Natural killer cell (primary cell): ENCODE data around the gene MPRIP. TPM values are rescaled to one million over a fixed set of nuclear protein-coding genes. Genes with fewer than 3 reads are reported as not detected.

ENCODE experiments used
- ATAC-seq, 3 donors: fragments of 150-1000 bp in 2 of 3; fragments of 200-7000 bp in 1 of 3; cut with Tn5 transposase; 1 replicate in 1 of 3; 2 replicates in 2 of 3; pipeline ENCODE4 v1.10.0; 2021; ENCODE audit warnings: mild to moderate bottlenecking in 2 of 3, moderate library complexity in 2 of 3
- DNase-seq, 2 donors: peaks; one replicate each; pipeline versions ENCODE4 v3.0.0 to v3.0.0-alpha.2; 2013 to 2021; ENCODE audit warnings: mixed read lengths in 1 of 2
- H3K27ac ChIP-seq: one replicate; pipeline ENCODE4 v1.5.1; 2013; ENCODE audit warnings: mild to moderate bottlenecking, low read length
- H3K27me3 ChIP-seq: one replicate; pipeline ENCODE4 v1.6.1; 2013; ENCODE audit warnings: low read length; ENCODE audit not compliant: control insufficient read depth, insufficient read depth
- H3K36me3 ChIP-seq: one replicate; pipeline ENCODE4 v1.6.1; 2013; ENCODE audit warnings: low read length; ENCODE audit not compliant: control insufficient read depth, insufficient read depth
- H3K4me1 ChIP-seq: one replicate; pipeline ENCODE4 v1.6.1; 2013; ENCODE audit warnings: low read length; ENCODE audit not compliant: control insufficient read depth, insufficient read depth
- H3K4me3 ChIP-seq: one replicate; pipeline ENCODE4 v1.5.1; 2013; ENCODE audit warnings: low read length
- H3K9me3 ChIP-seq: one replicate; pipeline ENCODE4 v1.6.1; 2013; ENCODE audit warnings: low read length; ENCODE audit not compliant: control insufficient read depth, insufficient read depth
- H3K27ac Mint-ChIP-seq, 2 donors: one replicate each; pipeline ENCODE4 v1.8.0; 2022; ENCODE audit warnings: mild to moderate bottlenecking in 2 of 2, mixed read lengths in 2 of 2, moderate library complexity in 1 of 2
- H3K27me3 Mint-ChIP-seq, 2 donors: one replicate each; pipeline ENCODE4 v1.8.0; 2022; ENCODE audit warnings: low read depth in 2 of 2, mixed read lengths in 2 of 2
- H3K36me3 Mint-ChIP-seq: one replicate; pipeline ENCODE4 v1.8.0; 2022; ENCODE audit warnings: mixed read lengths
- H3K4me1 Mint-ChIP-seq, 2 donors: one replicate each; pipeline ENCODE4 v1.8.0; 2022; ENCODE audit warnings: mixed read lengths in 2 of 2
- H3K4me3 Mint-ChIP-seq: one replicate; pipeline ENCODE4 v1.8.0; 2022; ENCODE audit warnings: mild to moderate bottlenecking, moderate library complexity, mixed read lengths
- H3K9me3 Mint-ChIP-seq, 2 donors: one replicate each; pipeline ENCODE4 v1.8.0; 2022; ENCODE audit warnings: mixed read lengths in 2 of 2
- WGBS: methylation state at CpG from one replicate; pipeline ENCODE4 v1.1.7; 2013; ENCODE audit warnings: missing lambda C conversion rate; ENCODE audit not compliant: insufficient coverage; 5-methylcytosine and 5-hydroxymethylcytosine counted together
- intact Hi-C: fragments of 100-400 bp; cut with micrococcal nuclease; formaldehyde crosslinking; loops from one replicate; pipeline ENCODE4 v1.14.2; 2022
- total RNA-seq, 4 donors: library from RNA; stranded (reverse); fragments of 120-200 nt in 1 of 4; gene quantifications; one replicate each; pipeline versions ENCODE4 v1.2.3 to v1.2.4, GENCODE V29; 2013 to 2022
- TF ChIP-seq, protein P1 (sequence below): fragments of 200-600 bp; IDR thresholded peaks from one replicate; pipeline ENCODE4 v1.8.0; 2022; ENCODE audit warnings: antibody characterized with exemption

Gene MPRIP
- total RNA-seq, 3 donors from 2014 or later (not counting 1 experiment from before 2014, with no cell fraction given), result 225 to 272 (median 229) TPM

DNA sequence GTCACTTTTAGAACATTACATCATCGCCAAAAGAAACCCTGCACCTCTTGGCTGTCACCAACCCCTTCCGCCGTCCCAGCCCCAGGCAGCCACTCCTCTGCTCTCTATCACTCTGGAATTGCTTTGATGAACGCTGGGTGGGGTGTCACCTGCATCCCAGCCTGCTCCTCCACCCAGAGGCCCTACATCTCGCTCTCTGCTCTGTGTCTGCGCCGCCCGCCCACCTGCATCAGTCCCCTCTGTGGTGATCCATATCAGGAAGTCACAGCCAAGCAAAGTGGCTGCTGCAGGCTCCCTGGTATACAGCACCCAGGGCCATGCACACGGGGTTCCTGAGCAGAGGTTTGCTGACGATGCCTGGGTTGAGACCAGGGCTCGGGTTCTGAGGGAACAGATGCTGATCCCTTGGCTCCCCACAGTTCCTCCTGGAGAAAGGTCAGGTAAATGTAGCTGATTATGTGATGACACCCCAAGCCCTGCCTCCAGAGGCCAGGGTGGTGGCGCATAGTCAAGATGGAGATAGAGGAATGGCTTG lies 30.8 kb downstream of the MPRIP start:
- no peaks in the 10 kb centered on the region for H3K36me3 Mint-ChIP-seq
- no peak overlapping the region for H3K27ac Mint-ChIP-seq
- ATAC-seq (no peak), DNase-seq (no peak)
- no peaks in the 10 kb centered on the region for H3K9me3 Mint-ChIP-seq
- WGBS, result 94% methylated on average over 12 of the region's 12 CpGs
- H3K27me3 ChIP-seq, result no peaks in the 10 kb centered on the region
- peaks cover 9% of the 10 kb centered on the region for H3K36me3 ChIP-seq
- H3K4me3 Mint-ChIP-seq, result no peak overlapping the region
- H3K9me3 ChIP-seq, result no peaks in the 10 kb centered on the region
- no peak overlapping the region for H3K27ac ChIP-seq
- peaks cover 14% of the 10 kb centered on the region for H3K4me1 ChIP-seq
- H3K4me3 ChIP-seq, result no peak overlapping the region
- intact Hi-C loops, result no loop called here
- H3K27me3 Mint-ChIP-seq, result no peaks in the 10 kb centered on the region
- H3K4me1 Mint-ChIP-seq, result peaks cover 66 to 73% of the 10 kb centered on the region in 2 donors
- TF ChIP-seq, protein P1, sequence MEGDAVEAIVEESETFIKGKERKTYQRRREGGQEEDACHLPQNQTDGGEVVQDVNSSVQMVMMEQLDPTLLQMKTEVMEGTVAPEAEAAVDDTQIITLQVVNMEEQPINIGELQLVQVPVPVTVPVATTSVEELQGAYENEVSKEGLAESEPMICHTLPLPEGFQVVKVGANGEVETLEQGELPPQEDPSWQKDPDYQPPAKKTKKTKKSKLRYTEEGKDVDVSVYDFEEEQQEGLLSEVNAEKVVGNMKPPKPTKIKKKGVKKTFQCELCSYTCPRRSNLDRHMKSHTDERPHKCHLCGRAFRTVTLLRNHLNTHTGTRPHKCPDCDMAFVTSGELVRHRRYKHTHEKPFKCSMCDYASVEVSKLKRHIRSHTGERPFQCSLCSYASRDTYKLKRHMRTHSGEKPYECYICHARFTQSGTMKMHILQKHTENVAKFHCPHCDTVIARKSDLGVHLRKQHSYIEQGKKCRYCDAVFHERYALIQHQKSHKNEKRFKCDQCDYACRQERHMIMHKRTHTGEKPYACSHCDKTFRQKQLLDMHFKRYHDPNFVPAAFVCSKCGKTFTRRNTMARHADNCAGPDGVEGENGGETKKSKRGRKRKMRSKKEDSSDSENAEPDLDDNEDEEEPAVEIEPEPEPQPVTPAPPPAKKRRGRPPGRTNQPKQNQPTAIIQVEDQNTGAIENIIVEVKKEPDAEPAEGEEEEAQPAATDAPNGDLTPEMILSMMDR, result no peak

DNA sequence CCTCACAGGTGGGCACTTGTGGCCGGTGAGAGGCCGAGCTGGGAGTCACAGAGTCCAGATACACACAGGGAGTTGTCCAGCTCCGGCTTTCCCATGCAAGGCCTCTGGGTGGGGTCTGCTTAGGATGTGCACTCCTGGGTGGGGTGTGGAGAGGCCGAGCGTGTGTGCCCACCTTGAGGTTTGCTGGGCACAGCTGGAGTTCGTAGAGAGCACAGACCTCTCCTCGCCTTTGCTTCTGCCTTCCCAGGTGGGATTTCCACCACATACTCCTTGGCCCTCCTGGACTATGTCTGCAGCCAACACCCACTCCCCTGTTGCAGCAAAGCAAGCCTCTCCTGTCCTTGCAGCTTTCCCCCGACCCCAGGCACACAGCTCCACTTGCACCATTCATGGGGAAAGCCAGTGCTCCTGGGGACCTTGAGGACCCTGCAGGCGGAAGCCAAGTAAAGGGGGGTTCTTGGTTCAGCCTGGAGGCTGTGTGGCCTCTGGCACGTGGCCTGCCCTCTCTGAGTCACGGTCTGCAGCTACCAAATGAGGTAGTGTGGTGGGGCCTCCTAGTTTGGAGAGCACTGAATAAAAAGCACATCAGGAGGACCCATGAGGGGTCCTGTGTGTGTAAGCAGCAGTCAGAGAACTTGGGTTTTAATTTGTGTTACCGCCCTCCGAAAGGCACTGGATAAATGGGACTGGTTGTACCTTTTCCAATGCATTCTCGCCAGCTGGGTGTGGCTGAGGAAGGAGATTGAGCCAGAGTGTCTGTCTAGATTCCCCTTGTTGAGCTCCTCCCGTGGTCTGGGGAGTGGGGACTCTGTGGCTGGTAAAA lies 31.5 kb downstream of the MPRIP start:
- peaks cover 15% of the 10 kb centered on the region for H3K36me3 ChIP-seq
- H3K27ac ChIP-seq, result no peak overlapping the region
- intact Hi-C loops, result no loop called here
- Mint-ChIP-seq H3K27me3 (no peaks in the 10 kb centered on the region), H3K4me3 (no peak overlapping the region), H3K36me3 (no peaks in the 10 kb centered on the region), H3K4me1 (peaks cover 64 to 73% of the 10 kb centered on the region in 2 donors), H3K27ac (peak overlapping the region; percentile 67 to 76), H3K9me3 (no peaks in the 10 kb centered on the region)
- no peak for DNase-seq
- TF ChIP-seq, protein P1, result no peak
- peak in 1 of 3 donors; percentile 14 for ATAC-seq
- H3K4me1 ChIP-seq, result peaks cover 14% of the 10 kb centered on the region
- WGBS, result 92% methylated on average over 15 of the region's 15 CpGs
- no peaks in the 10 kb centered on the region for H3K9me3 ChIP-seq
- H3K4me3 ChIP-seq, result no peak overlapping the region
- no peaks in the 10 kb centered on the region for H3K27me3 ChIP-seq

DNA sequence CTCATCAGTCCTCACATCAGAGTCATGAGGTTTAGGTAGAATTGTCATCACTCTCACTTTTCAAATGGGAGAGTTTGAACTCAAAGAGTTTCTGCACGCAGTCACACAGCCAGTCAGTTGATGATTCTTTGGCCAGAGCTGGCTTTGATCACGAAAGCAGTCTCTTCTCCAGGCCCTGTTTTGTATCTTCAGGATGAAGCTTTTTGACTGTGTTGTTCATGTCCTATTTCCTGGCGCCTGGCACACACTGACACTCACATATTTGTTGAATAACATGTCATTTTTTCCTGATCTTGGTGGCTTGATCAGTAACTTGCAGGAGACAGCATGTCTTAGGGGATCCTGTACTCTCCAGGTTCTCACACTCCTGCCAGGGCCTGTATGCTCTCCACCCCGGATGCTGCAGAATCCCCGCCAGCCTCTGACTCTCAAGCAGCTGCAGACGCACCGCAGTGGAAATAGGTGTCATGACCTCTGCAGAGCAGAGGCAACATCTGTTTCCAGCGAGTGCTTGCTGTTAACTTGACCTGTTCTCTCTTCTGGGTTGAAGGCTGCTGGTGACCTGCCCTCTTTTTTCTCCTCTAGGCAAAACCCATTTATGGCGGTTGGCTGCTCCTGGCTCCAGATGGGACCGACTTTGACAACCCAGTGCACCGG lies 33.0 kb downstream of the MPRIP start:
- peaks cover 56 to 74% of the 10 kb centered on the region in 2 donors for H3K4me1 Mint-ChIP-seq
- H3K36me3 ChIP-seq, result peaks cover 19% of the 10 kb centered on the region
- peaks cover 14% of the 10 kb centered on the region for H3K4me1 ChIP-seq

More for the DNA sequence above, 33.0 kb downstream of the MPRIP start:
- Mint-ChIP-seq H3K27ac (peak overlapping the region; percentile 67 to 76), H3K9me3 (no peaks in the 10 kb centered on the region), H3K4me3 (no peak overlapping the region), H3K36me3 (no peaks in the 10 kb centered on the region), H3K27me3 (no peaks in the 10 kb centered on the region)
- ATAC-seq (peak; percentile 40 to 60 (median 47)), DNase-seq (peak in 1 of 2 donors; percentile 40)
- no peaks in the 10 kb centered on the region for H3K9me3 ChIP-seq
- TF ChIP-seq, protein P1, result no peak
- 79% methylated on average over 11 of the region's 11 CpGs for WGBS
- intact Hi-C loops, result no loop called here
- H3K4me3 ChIP-seq, result no peak overlapping the region
- no peak overlapping the region for H3K27ac ChIP-seq
- H3K27me3 ChIP-seq, result no peaks in the 10 kb centered on the region
